HCT116 (cell line): ENCODE measurements around the gene MPP7. TPM values are rescaled to one million over a fixed set of nuclear protein-coding genes. Genes with fewer than 3 reads are reported as not detected.

ENCODE experiments used
- ATAC-seq: fragments of 200-7000 bp; cut with Tn5 transposase; 2 replicates; pipeline ENCODE4 v1.9.1; 2020; ENCODE audit warnings: mild to moderate bottlenecking, moderate library complexity
- BruUV-seq: library from RNA; stranded (reverse); fragments of 400-500 nt; replicated peaks from 2 replicates; lab custom pipeline; 2021; lab: Mats Ljungman, UMichigan
- CTCF ChIA-PET: fragments of 300-600 bp; sonication (Branson Sonifier 250); formaldehyde crosslinking; loops from one replicate; lab custom pipeline; 2021; ENCODE audit warnings: antibody characterized with exemption; lab: Charles Lee
- POLR2A ChIA-PET: fragments of 300-600, 350-600 bp; sonication (Branson Sonifier 250); formaldehyde crosslinking; loops from one replicate; lab custom pipeline; 2021; ENCODE audit warnings: antibody characterized with exemption; lab: Charles Lee
- RAD21 ChIA-PET, 2 experiments: fragments of 300-600 bp; sonication (Branson Sonifier 250); formaldehyde crosslinking; loops; one replicate each; lab custom pipeline; 2023; ENCODE audit warnings: low total read pairs in 2 of 2; ENCODE audit not compliant: uncharacterized antibody in 2 of 2, unreplicated experiment in 2 of 2, low non-redundant PET in 1 of 2; lab: Charles Lee
- DNase-seq: peaks from one replicate; pipeline ENCODE4 v3.0.0-alpha.2; 2010; ENCODE audit warnings: low read depth, low spot score
- H2AFZ ChIP-seq: fragments of 200-600 bp; shearing (Covaris generic), sonication (generic); 2 replicates; pipeline ENCODE4 v1.6.1; 2017; ENCODE audit warnings: low read depth, mixed run types, mixed read lengths, antibody characterized with exemption, low read length; ENCODE audit not compliant: poor library complexity, severe bottlenecking
- H3K27ac ChIP-seq: 2 replicates; pipeline ENCODE4 v1.5.1; 2012; ENCODE audit warnings: low read depth, low read length
- H3K27me3 ChIP-seq: fragments of 200-600 bp; sonication (generic); 2 replicates; pipeline ENCODE4 v1.6.1; 2016; ENCODE audit warnings: mixed run types, low read length, mixed read lengths; ENCODE audit not compliant: insufficient read depth
- H3K36me3 ChIP-seq, 2 experiments: fragments of 200-500 bp in 1 of 2; fragments of 200-600 bp in 1 of 2; sonication (Bioruptor generic) in 1 of 2; sonication (generic) in 1 of 2; 2 replicates each; pipeline versions ENCODE4 v1.5.1 to v1.6.1; 2014 to 2016; ENCODE audit warnings: low read length in 2 of 2, inconsistent platforms in 1 of 2, mixed read lengths in 1 of 2, mixed run types in 1 of 2; ENCODE audit not compliant: insufficient read depth in 2 of 2, control insufficient read depth in 1 of 2
- H3K4me1 ChIP-seq, 2 experiments: fragments of 200-600 bp in 1 of 2; sonication (generic) in 1 of 2; 2 replicates each; pipeline versions ENCODE4 v1.5.1 to v1.6.1; 2012 to 2017; ENCODE audit warnings: low read length in 2 of 2, inconsistent platforms in 1 of 2, mild to moderate bottlenecking in 1 of 2, mixed read lengths in 1 of 2, mixed run types in 1 of 2, moderate library complexity in 1 of 2; ENCODE audit not compliant: insufficient read depth in 2 of 2, control insufficient read depth in 1 of 2
- H3K4me2 ChIP-seq: fragments of 200-600 bp; sonication (generic); 2 replicates; pipeline ENCODE4 v1.6.1; 2017; ENCODE audit warnings: mixed run types, low read length, mixed read lengths
- H3K4me3 ChIP-seq, 2 experiments: fragments of 200-600 bp in 1 of 2; sonication (generic) in 1 of 2; replicated peaks in 1 of 2; 2 replicates each; pipeline ENCODE4 v1.5.1; 2011 to 2016; ENCODE audit warnings: low read length in 2 of 2, control low read depth in 1 of 2, low read depth in 1 of 2, mild to moderate bottlenecking in 1 of 2, mixed read lengths in 1 of 2, mixed run types in 1 of 2
- H3K79me2 ChIP-seq: fragments of 200-600 bp; sonication (generic); 2 replicates; pipeline ENCODE4 v1.6.1; 2017; ENCODE audit warnings: mild to moderate bottlenecking, mixed run types, low read length, moderate library complexity, mixed read lengths; ENCODE audit not compliant: insufficient read depth
- H3K9ac ChIP-seq: fragments of 200-600 bp; sonication (generic); 2 replicates; pipeline ENCODE4 v1.6.1; 2016; ENCODE audit warnings: low read length, mixed read lengths
- H3K9me2 ChIP-seq: fragments of 200-600 bp; sonication (generic), shearing (Covaris generic); 2 replicates; pipeline ENCODE4 v1.6.1; 2017; ENCODE audit warnings: mixed run types, mild to moderate bottlenecking, moderate library complexity; ENCODE audit not compliant: insufficient read depth
- H3K9me3 ChIP-seq, 2 experiments: fragments of 200-500 bp in 1 of 2; fragments of 200-600 bp in 1 of 2; sonication (Bioruptor generic) in 1 of 2; sonication (generic) in 1 of 2; 2 replicates each; pipeline ENCODE4 v1.6.1; 2014 to 2017; ENCODE audit warnings: low read length in 2 of 2, mixed read lengths in 2 of 2, inconsistent platforms in 1 of 2, low read depth in 1 of 2, mild to moderate bottlenecking in 1 of 2, mixed run types in 1 of 2, moderate library complexity in 1 of 2; ENCODE audit not compliant: control insufficient read depth in 1 of 2, insufficient read depth in 1 of 2
- H4K20me1 ChIP-seq: fragments of 200-600 bp; sonication (generic), shearing (Covaris generic); 2 replicates; pipeline ENCODE4 v1.6.1; 2017; ENCODE audit warnings: mixed run types, mild to moderate bottlenecking, moderate library complexity; ENCODE audit not compliant: insufficient read depth
- CEBPB ChIP-seq: IDR thresholded peaks from 2 replicates; pipeline ENCODE4 v1.6.1; 2012; ENCODE audit warnings: low read depth
- EZH2 ChIP-seq: fragments of 200-600 bp; sonication (generic); IDR thresholded peaks from 2 replicates; pipeline ENCODE4 v1.6.1; 2017; ENCODE audit warnings: antibody characterized with exemption, mixed run types
- intact Hi-C: fragments of 100-400 bp; cut with micrococcal nuclease; formaldehyde crosslinking; loops from 2 replicates; pipeline ENCODE4 v1.10.0; 2022
- total RNA-seq: library from RNA; stranded (reverse); gene quantifications from one replicate; pipeline ENCODE4 v1.2.1, GENCODE V29; 2021; ENCODE audit not compliant: unreplicated experiment
- TF ChIP-seq, protein P1 (sequence below): IDR thresholded peaks from 2 replicates; pipeline ENCODE4 v1.6.1; 2012; ENCODE audit warnings: low read depth
- TF ChIP-seq, protein P2 (sequence below): IDR thresholded peaks from 2 replicates; pipeline ENCODE4 v1.6.1; 2011; ENCODE audit warnings: mild to moderate bottlenecking, low read length, moderate library complexity; ENCODE audit not compliant: insufficient replicate concordance; ENCODE audit errors: extremely low read depth
- TF ChIP-seq, protein P3 (sequence below): IDR thresholded peaks from 2 replicates; pipeline ENCODE4 v1.6.1; 2012

MPP7 gene
- total RNA-seq, 1 experiment from 2014 or later = 64.5 TPM

DNA sequence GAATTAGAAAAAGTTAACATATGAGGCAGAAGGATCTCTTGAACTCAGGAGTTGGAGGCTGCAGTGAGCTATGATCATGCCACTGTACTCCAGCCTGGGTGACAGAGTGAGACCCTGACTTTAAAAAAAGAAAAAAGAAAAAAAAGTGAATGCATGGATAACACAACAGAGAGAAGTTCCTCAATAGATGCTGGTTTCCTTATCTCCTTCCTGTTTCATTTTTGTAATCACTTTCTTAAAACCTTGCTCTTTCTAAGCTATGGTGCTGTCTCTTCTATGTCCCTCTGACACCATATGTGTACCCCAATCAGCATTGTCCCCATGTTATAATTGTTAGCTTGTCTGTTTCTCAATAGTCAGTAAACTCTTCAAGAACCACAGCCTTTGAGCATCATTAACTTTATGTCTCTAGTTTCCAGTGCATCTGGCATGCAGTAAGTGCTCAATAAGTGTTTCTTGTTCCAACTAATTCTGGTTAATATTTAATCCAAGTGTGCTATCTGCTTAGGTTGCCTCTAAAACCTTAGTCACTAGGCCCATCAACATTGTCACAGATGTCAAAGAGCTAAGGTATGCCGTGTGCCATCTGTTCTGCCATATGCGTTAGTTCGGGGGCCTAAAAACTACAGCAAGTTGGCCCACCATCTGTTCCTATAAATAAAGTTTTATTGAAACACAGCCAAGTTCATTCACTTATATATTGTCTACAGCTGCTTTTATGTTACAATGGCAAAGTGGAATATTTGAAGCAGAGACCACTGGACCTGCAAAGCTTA, 36.2 kb downstream of the MPP7 start (continued):
- TF ChIP-seq, protein P1, sequence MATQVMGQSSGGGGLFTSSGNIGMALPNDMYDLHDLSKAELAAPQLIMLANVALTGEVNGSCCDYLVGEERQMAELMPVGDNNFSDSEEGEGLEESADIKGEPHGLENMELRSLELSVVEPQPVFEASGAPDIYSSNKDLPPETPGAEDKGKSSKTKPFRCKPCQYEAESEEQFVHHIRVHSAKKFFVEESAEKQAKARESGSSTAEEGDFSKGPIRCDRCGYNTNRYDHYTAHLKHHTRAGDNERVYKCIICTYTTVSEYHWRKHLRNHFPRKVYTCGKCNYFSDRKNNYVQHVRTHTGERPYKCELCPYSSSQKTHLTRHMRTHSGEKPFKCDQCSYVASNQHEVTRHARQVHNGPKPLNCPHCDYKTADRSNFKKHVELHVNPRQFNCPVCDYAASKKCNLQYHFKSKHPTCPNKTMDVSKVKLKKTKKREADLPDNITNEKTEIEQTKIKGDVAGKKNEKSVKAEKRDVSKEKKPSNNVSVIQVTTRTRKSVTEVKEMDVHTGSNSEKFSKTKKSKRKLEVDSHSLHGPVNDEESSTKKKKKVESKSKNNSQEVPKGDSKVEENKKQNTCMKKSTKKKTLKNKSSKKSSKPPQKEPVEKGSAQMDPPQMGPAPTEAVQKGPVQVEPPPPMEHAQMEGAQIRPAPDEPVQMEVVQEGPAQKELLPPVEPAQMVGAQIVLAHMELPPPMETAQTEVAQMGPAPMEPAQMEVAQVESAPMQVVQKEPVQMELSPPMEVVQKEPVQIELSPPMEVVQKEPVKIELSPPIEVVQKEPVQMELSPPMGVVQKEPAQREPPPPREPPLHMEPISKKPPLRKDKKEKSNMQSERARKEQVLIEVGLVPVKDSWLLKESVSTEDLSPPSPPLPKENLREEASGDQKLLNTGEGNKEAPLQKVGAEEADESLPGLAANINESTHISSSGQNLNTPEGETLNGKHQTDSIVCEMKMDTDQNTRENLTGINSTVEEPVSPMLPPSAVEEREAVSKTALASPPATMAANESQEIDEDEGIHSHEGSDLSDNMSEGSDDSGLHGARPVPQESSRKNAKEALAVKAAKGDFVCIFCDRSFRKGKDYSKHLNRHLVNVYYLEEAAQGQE = no peak

DNA sequence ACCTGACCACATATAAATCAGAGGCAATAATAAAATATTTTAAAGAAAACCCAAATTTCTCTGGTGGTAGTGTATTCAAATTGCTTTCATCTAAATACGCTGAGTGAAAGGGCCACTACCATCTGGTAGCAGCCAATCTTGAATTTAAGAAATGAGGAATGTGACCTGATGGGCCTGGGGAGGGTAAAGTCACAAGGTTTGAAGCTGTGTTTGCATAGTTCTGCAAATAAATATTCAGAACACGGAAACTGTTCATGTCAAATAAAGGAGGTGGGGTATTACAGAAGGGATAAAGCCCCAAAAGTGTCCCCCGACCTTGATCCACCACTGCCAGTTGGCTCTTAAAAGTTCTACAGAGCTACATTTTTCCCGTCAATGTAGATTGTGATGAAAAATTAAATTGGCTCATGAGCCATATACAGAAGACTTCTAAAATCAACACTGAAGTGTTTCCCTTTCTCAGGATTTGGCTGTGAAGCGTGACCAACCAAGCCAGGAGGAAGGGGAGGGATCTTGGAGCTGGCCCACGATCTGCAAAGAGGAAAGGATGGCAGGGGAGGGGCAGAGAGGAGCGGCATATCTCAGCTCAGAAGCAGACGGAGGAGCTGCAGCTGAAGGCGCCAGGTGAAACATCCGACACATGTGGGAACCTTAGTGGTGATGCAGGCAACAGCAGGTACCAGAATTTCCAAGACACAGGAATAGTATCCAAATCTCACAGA, 39.6 kb downstream of the MPP7 start:
- Histone ChIP-seq H2AFZ (no peak overlapping the region), H3K27ac (no peak overlapping the region), H3K4me3 (no peak overlapping the region), H3K9ac (no peak overlapping the region), H3K4me2 (no peak overlapping the region), H3K79me2 (peaks cover 7% of the 10 kb centered on the region), H4K20me1 (no peaks in the 10 kb centered on the region), H3K4me1 (peaks cover 5 to 17% of the 10 kb centered on the region in 2 experiments; a peak in 2 of 4 replicates), H3K36me3 (no peaks in the 10 kb centered on the region), H3K9me2 (no peaks in the 10 kb centered on the region), H3K9me3 (no peaks in the 10 kb centered on the region), H3K27me3 (no peaks in the 10 kb centered on the region)
- intact Hi-C loops = no loop called here
- DNase-seq (no peak), ATAC-seq (no peak)
- TF ChIP-seq, protein P2, sequence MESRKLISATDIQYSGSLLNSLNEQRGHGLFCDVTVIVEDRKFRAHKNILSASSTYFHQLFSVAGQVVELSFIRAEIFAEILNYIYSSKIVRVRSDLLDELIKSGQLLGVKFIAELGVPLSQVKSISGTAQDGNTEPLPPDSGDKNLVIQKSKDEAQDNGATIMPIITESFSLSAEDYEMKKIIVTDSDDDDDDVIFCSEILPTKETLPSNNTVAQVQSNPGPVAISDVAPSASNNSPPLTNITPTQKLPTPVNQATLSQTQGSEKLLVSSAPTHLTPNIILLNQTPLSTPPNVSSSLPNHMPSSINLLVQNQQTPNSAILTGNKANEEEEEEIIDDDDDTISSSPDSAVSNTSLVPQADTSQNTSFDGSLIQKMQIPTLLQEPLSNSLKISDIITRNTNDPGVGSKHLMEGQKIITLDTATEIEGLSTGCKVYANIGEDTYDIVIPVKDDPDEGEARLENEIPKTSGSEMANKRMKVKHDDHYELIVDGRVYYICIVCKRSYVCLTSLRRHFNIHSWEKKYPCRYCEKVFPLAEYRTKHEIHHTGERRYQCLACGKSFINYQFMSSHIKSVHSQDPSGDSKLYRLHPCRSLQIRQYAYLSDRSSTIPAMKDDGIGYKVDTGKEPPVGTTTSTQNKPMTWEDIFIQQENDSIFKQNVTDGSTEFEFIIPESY = no peak
- no peak for TF ChIP-seq CEBPB
- TF ChIP-seq EZH2 = no peak
- TF ChIP-seq, protein P3, sequence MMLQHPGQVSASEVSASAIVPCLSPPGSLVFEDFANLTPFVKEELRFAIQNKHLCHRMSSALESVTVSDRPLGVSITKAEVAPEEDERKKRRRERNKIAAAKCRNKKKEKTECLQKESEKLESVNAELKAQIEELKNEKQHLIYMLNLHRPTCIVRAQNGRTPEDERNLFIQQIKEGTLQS = no peak
- ChIA-PET POLR2A (no interaction called here), CTCF (interaction anchor here (1.6 kb wide), 1 partner anchor 12 kb away, joined by 3 read pairs; no protein-coding TSS in a partner anchor), RAD21 (no interaction called here)
- no TSS peak for BruUV-seq
